PFSK-1 (cell line): ENCODE results near the gene NDUFS6.

ENCODE experiments used
- FOXP2 ChIP-seq: optimal IDR thresholded peaks from 2 replicates; pipeline ENCODE3; 2011; ENCODE audit warnings: borderline replicate concordance, control low read depth, inconsistent platforms; ENCODE audit not compliant: insufficient read depth; ENCODE audit errors: extremely low read length, extremely low read depth
- POLR2AphosphoS5 ChIP-seq: IDR thresholded peaks from 2 replicates; pipeline ENCODE4 v1.6.1; 2012; ENCODE audit warnings: low read depth, mild to moderate bottlenecking, control low read depth, low read length, moderate library complexity
- SIN3A ChIP-seq: IDR thresholded peaks from 2 replicates; pipeline ENCODE4 v1.6.1; 2012; ENCODE audit warnings: mild to moderate bottlenecking, low read length, moderate library complexity, borderline replicate concordance; ENCODE audit not compliant: insufficient read depth
- TF ChIP-seq, protein P1 (sequence below), 2 experiments: IDR thresholded peaks; 2 replicates each; pipeline versions ENCODE4 v1.6.1 to v1.8.0; 2011 to 2012; ENCODE audit warnings: low read depth in 2 of 2, low read length in 2 of 2, control low read depth in 1 of 2, inconsistent platforms in 1 of 2, mild to moderate bottlenecking in 1 of 2, moderate library complexity in 1 of 2; ENCODE audit not compliant: insufficient read depth in 1 of 2

DNA sequence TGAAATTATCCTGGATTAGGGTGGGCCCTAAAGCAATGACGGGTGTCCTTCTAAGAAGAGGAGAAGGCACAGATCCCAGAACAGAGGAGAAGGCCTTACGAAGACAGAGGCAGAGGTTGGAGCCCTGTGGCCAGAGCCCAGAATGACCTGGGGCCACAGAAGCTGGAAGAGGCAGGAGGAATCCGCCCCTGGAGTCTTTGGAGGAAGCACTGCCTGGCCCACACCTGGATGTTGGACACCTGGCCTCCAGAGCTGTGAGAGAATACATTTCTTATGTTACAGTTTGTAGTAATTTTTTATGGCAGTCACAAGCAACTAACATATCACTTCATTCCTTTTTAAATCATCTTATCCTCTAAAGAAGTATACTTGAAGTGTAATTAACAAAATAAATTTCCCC is 10.0 kb upstream of the NDUFS6 start:
- TF ChIP-seq POLR2AphosphoS5 (no peak), SIN3A (no peak), FOXP2 (no peak)
- TF ChIP-seq, protein P1, sequence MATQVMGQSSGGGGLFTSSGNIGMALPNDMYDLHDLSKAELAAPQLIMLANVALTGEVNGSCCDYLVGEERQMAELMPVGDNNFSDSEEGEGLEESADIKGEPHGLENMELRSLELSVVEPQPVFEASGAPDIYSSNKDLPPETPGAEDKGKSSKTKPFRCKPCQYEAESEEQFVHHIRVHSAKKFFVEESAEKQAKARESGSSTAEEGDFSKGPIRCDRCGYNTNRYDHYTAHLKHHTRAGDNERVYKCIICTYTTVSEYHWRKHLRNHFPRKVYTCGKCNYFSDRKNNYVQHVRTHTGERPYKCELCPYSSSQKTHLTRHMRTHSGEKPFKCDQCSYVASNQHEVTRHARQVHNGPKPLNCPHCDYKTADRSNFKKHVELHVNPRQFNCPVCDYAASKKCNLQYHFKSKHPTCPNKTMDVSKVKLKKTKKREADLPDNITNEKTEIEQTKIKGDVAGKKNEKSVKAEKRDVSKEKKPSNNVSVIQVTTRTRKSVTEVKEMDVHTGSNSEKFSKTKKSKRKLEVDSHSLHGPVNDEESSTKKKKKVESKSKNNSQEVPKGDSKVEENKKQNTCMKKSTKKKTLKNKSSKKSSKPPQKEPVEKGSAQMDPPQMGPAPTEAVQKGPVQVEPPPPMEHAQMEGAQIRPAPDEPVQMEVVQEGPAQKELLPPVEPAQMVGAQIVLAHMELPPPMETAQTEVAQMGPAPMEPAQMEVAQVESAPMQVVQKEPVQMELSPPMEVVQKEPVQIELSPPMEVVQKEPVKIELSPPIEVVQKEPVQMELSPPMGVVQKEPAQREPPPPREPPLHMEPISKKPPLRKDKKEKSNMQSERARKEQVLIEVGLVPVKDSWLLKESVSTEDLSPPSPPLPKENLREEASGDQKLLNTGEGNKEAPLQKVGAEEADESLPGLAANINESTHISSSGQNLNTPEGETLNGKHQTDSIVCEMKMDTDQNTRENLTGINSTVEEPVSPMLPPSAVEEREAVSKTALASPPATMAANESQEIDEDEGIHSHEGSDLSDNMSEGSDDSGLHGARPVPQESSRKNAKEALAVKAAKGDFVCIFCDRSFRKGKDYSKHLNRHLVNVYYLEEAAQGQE (IDR thresholded peaks at IDR 0.05; ENCODE audit: insufficient read depth in 1 of 2, low read depth in 2 of 2, low read length in 2 of 2): no peak
